ENCODE measurements around the gene CCL23.

The CCL23 gene

DNA sequence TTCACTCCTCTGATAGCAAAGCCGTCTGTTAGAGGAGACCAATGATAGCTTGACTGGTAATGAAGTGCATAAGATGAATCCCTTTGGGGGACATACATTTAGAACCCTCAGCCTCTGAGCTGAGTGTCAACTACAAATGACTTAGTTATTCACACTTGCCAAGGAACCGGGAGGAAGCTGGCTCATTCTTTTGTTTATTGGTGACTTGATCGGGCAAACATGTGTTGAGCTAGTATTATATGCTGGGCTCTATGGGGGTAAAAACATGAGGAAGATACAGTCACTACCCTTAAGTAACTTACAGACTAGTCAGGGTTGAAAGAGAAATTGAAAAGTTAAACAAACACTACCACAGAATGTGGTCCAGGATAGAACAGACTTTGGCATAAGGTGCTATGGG lies 39.4 kb downstream of the CCL23 start:
- Histone ChIP-seq H3K27me3 (ENCODE audit: control insufficient read depth, insufficient read depth, low read length) (no peaks in the 10 kb centered on the region), H3K27ac (ENCODE audit: low read depth, low read length) (no peak overlapping the region), H3K9ac (ENCODE audit: low read length) (no peak overlapping the region), H3K4me1 (ENCODE audit: control insufficient read depth, insufficient read depth, low read length) (no peaks in the 10 kb centered on the region), H3K4me3 (ENCODE audit: low read length) (no peak overlapping the region), H3K36me3 (ENCODE audit: control insufficient read depth, insufficient read depth, low read length) (no peaks in the 10 kb centered on the region)

DNA sequence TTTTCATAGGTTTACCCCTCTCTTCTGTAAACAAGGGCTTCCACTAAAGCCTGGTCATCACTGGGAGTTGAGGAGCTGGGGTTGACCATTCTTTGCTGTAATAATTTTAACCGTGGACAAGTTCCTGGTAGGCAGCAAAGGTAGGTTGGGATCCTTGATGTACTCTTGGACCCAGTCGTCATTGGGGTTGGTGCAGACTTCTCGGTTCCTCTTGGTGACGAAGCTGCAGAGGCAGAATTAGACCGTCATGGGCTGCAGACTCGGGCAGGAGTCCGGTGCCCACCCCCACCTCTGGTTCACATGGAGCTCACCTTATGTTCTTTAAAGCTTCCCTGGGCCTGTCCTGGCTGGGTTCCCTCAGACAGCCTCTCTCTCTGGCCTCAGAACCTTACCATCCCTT lies 40.3 kb downstream of the CCL23 start:
- no peak overlapping the region for H3K9ac ChIP-seq (ENCODE audit: low read length)
- no peaks in the 10 kb centered on the region for H3K4me1 ChIP-seq (ENCODE audit: control insufficient read depth, insufficient read depth, low read length)
- H3K4me3 ChIP-seq (ENCODE audit: low read length): no peak overlapping the region
- no peak overlapping the region for H3K27ac ChIP-seq (ENCODE audit: low read depth, low read length)
- no peaks in the 10 kb centered on the region for H3K36me3 ChIP-seq (ENCODE audit: control insufficient read depth, insufficient read depth, low read length)
- no peaks in the 10 kb centered on the region for H3K27me3 ChIP-seq (ENCODE audit: control insufficient read depth, insufficient read depth, low read length)

DNA sequence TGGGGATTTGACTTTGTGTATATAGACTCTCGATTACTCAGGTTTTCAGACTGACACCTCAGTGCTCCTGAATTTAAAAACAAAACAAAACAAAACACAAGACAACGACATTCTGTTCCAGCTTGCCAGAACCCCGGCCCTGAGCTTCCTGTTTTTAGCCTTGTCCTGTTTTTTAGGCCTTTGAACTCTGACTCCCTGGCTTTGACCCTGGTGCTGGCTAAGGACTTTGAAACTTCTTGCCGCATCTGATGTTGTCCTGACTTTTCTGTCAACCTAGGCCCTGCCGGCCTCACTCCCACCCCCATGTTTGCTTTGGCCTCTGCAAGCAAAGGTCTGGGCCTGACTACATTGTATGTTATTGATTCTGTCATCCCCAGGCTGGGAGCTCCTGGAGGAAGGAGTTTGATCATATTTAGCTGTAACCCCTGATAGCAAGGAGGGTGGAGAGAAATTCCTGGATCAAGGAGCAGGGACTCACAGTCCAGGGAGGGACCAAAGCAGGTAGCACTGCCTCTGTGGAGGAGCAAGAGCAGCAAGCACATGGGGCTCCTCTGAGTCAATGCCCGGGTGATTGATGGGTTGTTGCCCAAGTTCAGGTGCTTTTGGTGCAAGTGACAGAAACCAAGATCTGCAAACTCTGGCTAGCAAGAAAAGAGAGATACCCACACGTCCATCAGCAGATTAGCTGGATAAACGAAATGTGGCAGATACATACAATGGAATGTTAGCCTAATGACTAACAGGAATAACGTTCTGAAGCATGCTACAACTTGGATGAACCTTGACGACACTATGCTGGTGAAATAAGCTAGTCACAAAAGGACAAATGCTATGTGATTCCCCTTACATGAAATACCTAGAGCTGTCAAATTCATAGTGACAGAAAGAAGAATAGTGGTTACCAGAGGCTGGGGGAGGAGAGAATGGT lies 44.2 kb downstream of the CCL23 start:
- H3K27ac ChIP-seq (ENCODE audit: low read depth, low read length): no peak overlapping the region

DNA sequence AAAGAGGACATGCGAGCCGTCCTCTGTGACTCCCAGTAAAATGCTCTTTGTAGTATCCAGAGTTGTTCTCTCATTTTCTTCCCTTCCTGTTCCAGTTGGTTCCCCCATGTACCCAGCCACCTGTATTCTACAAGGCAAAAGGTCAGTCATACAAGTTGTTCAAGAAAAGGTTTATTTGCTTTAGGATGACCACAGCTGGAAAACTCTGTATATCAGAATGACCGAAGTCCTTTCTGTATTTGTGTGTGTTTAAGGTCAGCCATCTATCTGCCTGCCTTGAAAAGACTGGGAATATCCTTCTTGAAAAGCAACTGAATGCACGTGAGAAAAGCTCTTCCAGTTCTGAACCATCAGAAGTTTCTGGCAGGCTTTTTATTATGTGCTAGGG lies 44.8 kb downstream of the CCL23 start:
- Histone ChIP-seq H3K27ac (ENCODE audit: low read depth, low read length) (no peak overlapping the region), H3K9ac (ENCODE audit: low read length) (no peak overlapping the region), H3K36me3 (ENCODE audit: control insufficient read depth, insufficient read depth, low read length) (no peaks in the 10 kb centered on the region), H3K4me3 (ENCODE audit: low read length) (no peak overlapping the region), H3K4me1 (ENCODE audit: control insufficient read depth, insufficient read depth, low read length) (no peaks in the 10 kb centered on the region), H3K27me3 (ENCODE audit: control insufficient read depth, insufficient read depth, low read length) (no peaks in the 10 kb centered on the region)

More for the DNA sequence above, 44.2 kb downstream of the CCL23 start:
- Histone ChIP-seq H3K9ac (ENCODE audit: low read length) (no peak overlapping the region), H3K4me1 (ENCODE audit: control insufficient read depth, insufficient read depth, low read length) (no peaks in the 10 kb centered on the region), H3K4me3 (ENCODE audit: low read length) (no peak overlapping the region), H3K36me3 (ENCODE audit: control insufficient read depth, insufficient read depth, low read length) (no peaks in the 10 kb centered on the region), H3K27me3 (ENCODE audit: control insufficient read depth, insufficient read depth, low read length) (no peaks in the 10 kb centered on the region)

DNA sequence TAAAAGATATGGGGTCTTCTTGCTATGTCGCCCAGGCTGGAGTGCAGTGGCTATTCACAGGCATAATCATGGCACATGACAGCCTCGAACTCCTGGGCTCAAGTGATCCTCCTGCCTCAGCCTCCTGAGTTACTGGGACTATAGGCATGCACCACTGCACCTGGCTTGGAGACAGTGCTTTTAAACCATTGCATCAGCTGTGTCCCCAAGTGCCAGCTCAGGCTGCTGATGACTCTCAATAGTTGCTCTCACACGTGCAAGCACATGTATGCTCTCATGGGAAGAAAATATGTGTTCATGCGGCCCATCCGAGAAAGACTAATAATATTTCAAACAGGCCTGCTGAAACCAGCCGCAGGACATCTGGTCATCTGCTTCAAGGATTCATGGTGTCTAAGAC lies 45.2 kb downstream of the CCL23 start:
- Histone ChIP-seq H3K9ac (ENCODE audit: low read length) (no peak overlapping the region), H3K4me1 (ENCODE audit: control insufficient read depth, insufficient read depth, low read length) (no peaks in the 10 kb centered on the region), H3K27ac (ENCODE audit: low read depth, low read length) (no peak overlapping the region), H3K4me3 (ENCODE audit: low read length) (no peak overlapping the region), H3K36me3 (ENCODE audit: control insufficient read depth, insufficient read depth, low read length) (no peaks in the 10 kb centered on the region), H3K27me3 (ENCODE audit: control insufficient read depth, insufficient read depth, low read length) (no peaks in the 10 kb centered on the region)

DNA sequence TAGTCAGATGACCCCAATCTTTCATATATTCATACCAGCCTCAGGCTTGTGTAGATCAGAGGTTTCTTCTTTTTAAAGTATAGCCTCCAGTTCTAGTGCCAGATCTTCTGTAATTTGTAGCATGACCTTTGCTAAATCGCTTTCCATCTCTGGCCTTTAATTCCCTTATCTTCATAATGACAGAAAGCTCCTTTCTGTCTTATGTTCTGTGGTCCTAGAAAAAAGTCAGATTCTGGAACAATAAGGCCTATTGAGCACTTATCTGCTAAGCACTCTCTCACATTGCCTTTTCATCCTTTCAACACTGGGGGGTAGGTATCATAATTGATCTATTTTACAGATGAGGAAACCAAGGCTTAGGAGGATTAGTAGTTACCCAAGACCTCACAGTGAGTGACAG lies 45.7 kb downstream of the CCL23 start:
- Histone ChIP-seq H3K9ac (ENCODE audit: low read length) (no peak overlapping the region), H3K36me3 (ENCODE audit: control insufficient read depth, insufficient read depth, low read length) (no peaks in the 10 kb centered on the region), H3K27me3 (ENCODE audit: control insufficient read depth, insufficient read depth, low read length) (no peaks in the 10 kb centered on the region), H3K27ac (ENCODE audit: low read depth, low read length) (no peak overlapping the region), H3K4me3 (ENCODE audit: low read length) (no peak overlapping the region), H3K4me1 (ENCODE audit: control insufficient read depth, insufficient read depth, low read length) (no peaks in the 10 kb centered on the region)

DNA sequence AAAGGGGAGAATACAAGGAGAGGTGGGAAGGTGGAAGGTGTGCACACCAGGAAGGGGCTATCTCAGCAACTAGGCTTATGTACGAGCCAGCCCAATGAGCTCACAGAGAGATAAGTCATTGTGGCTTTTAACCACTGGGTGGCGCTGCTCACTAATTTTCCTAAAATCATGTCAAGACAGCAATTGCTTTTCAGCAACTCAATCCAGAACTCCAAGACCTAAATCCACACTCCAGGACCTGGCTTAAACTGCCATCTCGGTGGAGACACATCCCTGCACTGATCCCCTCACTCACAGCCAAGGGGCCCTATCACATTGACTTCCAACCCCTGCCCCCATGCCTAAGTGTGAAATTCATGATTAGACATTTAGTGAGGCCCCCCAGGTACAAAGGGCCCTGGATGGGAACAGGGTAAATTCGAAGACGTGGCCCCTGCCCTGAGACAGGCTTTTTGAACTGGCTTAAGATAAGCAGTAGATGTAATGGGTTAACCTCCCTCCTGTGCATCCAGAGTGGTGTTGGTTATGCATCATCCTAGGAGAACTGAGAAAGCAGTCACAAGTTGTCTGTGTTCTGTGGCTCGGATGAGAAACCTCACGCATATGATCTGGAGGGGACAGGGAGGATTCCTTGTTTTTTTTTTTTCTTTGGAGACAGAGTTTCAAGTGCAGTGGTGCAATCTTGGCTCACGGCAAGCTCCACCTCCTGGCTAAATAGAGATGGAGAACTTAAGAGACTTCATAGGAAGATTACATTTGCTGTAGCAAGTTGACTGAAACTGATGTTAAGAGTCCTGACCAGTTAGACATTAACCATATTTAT lies 48.0 kb downstream of the CCL23 start:
- Histone ChIP-seq H3K4me1 (ENCODE audit: control insufficient read depth, insufficient read depth, low read length) (no peaks in the 10 kb centered on the region), H3K36me3 (ENCODE audit: control insufficient read depth, insufficient read depth, low read length) (no peaks in the 10 kb centered on the region), H3K4me3 (ENCODE audit: low read length) (no peak overlapping the region), H3K27ac (ENCODE audit: low read depth, low read length) (no peak overlapping the region), H3K27me3 (ENCODE audit: control insufficient read depth, insufficient read depth, low read length) (no peaks in the 10 kb centered on the region), H3K9ac (ENCODE audit: low read length) (no peak overlapping the region)

DNA sequence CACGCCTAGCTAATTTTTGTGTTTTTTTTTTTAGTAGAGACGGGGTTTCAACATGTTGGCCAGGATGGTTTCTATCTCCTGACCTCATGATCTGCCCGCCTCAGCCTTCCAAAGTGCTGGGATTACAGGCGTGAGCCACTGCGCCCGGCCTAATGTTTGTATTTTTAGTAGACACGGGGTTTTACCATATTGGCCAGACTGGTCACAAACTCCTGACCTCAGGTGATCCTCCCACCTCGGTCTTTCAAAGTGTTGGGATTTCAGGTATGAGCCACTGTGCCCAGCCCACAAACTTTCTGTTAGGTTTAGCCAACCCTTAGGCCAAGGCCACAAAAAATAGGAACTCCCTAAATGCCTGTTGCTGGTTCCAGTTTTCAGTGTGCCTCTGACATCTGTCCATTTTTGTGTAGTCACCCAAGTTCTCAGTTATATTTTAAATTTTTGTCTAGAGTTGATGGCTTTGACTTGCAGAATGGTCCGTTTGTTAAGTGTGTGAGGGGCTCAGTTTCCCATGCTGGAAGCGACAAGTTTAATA lies 49.2 kb downstream of the CCL23 start:
- Histone ChIP-seq H3K27ac (ENCODE audit: low read depth, low read length) (no peak overlapping the region), H3K4me1 (ENCODE audit: control insufficient read depth, insufficient read depth, low read length) (no peaks in the 10 kb centered on the region), H3K9ac (ENCODE audit: low read length) (no peak overlapping the region), H3K36me3 (ENCODE audit: control insufficient read depth, insufficient read depth, low read length) (no peaks in the 10 kb centered on the region), H3K27me3 (ENCODE audit: control insufficient read depth, insufficient read depth, low read length) (no peaks in the 10 kb centered on the region), H3K4me3 (ENCODE audit: low read length) (no peak overlapping the region)

DNA sequence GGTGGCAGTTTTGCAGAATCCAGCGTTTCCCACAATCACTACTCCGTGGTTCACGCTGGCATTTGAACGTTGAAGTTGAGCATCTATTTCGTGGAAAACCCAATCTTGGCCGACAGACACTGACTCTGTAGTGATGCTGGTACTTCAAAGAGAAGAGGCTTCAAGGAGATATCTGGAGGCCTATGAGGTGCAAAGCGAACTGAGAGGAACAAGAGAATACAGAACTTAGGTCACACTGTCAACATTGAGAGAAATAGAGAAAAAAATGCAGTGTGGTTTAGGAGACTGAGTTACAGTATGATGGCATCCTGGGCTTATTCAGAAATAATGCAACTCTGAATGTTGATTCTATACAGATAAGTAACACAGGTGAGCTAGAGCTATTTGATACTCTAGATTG lies 52.5 kb downstream of the CCL23 start:
- Histone ChIP-seq H3K27ac (ENCODE audit: low read depth, low read length) (no peak overlapping the region), H3K4me1 (ENCODE audit: control insufficient read depth, insufficient read depth, low read length) (no peaks in the 10 kb centered on the region), H3K4me3 (ENCODE audit: low read length) (no peak overlapping the region), H3K9ac (ENCODE audit: low read length) (no peak overlapping the region), H3K27me3 (ENCODE audit: control insufficient read depth, insufficient read depth, low read length) (no peaks in the 10 kb centered on the region), H3K36me3 (ENCODE audit: control insufficient read depth, insufficient read depth, low read length) (no peaks in the 10 kb centered on the region)

DNA sequence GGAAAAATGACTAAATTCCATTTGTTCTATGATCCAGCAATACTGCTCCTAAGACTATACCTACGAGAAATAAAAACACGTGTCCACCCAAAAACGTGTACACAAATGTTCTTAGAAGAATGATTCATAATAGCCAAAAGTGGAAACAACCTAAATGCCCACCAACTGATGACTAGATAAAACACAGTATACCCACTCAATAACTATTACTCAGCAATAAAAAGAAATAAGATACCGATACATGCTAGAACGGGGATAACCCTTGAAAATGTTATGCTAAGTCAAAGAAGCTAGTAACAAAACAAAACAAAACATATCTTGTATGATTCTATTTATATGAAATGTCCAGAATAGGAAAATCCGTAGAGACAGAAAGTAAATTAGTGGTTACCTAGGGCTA lies 54.1 kb downstream of the CCL23 start:
- Histone ChIP-seq H3K9ac (ENCODE audit: low read length) (no peak overlapping the region), H3K4me3 (ENCODE audit: low read length) (no peak overlapping the region), H3K27me3 (ENCODE audit: control insufficient read depth, insufficient read depth, low read length) (no peaks in the 10 kb centered on the region), H3K4me1 (ENCODE audit: control insufficient read depth, insufficient read depth, low read length) (no peaks in the 10 kb centered on the region), H3K27ac (ENCODE audit: low read depth, low read length) (no peak overlapping the region), H3K36me3 (ENCODE audit: control insufficient read depth, insufficient read depth, low read length) (no peaks in the 10 kb centered on the region)
